ENCODE data around the gene ZBTB40.

DNA sequence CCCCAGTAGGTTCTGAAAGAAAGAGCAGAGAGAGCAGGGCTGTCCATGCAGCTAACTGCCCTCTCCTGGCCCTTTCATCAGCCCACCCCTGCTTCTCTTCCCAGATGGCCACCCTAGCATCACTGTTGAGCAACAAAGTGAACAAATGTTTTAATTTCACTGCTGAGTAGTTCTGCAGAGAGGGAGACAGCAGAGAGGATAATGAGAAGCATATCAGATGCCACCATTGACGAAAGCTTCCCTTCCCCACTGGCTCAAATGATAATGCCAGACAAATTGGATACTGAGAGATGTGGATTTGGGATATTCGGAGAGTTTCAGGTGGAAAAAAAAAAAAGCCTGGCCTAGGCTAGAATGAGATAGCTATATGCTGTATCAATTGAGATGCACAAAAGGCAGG lies 46.8 kb downstream of the ZBTB40 start:
- TF ChIP-seq, protein P1, sequence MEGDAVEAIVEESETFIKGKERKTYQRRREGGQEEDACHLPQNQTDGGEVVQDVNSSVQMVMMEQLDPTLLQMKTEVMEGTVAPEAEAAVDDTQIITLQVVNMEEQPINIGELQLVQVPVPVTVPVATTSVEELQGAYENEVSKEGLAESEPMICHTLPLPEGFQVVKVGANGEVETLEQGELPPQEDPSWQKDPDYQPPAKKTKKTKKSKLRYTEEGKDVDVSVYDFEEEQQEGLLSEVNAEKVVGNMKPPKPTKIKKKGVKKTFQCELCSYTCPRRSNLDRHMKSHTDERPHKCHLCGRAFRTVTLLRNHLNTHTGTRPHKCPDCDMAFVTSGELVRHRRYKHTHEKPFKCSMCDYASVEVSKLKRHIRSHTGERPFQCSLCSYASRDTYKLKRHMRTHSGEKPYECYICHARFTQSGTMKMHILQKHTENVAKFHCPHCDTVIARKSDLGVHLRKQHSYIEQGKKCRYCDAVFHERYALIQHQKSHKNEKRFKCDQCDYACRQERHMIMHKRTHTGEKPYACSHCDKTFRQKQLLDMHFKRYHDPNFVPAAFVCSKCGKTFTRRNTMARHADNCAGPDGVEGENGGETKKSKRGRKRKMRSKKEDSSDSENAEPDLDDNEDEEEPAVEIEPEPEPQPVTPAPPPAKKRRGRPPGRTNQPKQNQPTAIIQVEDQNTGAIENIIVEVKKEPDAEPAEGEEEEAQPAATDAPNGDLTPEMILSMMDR (IDR thresholded peaks at IDR 0.05; ENCODE audit: low read depth, low read length), result no peak
- TF ChIP-seq EZH2phosphoT487 (IDR thresholded peaks at IDR 0.05; ENCODE audit: low read depth), result no peak

Measured in OCI-LY3 (cell line).